HL-60 (cell line): ENCODE measurements around the gene POU5F1.

ENCODE experiments used
- DNase-seq, 2 experiments: peaks; one replicate each; pipeline ENCODE4 v3.0.0-alpha.2; 2010 to 2020; ENCODE audit warnings: low read depth in 1 of 2, low spot score in 1 of 2
- H3K27ac ChIP-seq: fragments of 250-450 bp; sonication (Bioruptor Pico); replicated peaks from 2 replicates; pipeline ENCODE4 v1.5.1; 2020; ENCODE audit warnings: mild to moderate bottlenecking, moderate library complexity
- H3K27me3 ChIP-seq: fragments of 250-450 bp; sonication (Bioruptor Pico); 2 replicates; pipeline ENCODE4 v1.5.1; 2021; ENCODE audit warnings: mild to moderate bottlenecking, moderate library complexity; ENCODE audit not compliant: insufficient read depth, poor library complexity, severe bottlenecking
- H3K4me3 ChIP-seq: replicated peaks from 2 replicates; pipeline ENCODE4 v1.5.1; 2011; ENCODE audit warnings: mild to moderate bottlenecking, control low read depth, low read length; ENCODE audit not compliant: insufficient read depth
- CTCF ChIP-seq: IDR thresholded peaks from one replicate; pipeline ENCODE4 v1.5.1; 2011; ENCODE audit warnings: low read length, control low read depth, inconsistent platforms; ENCODE audit not compliant: insufficient read depth
- GABPA ChIP-seq: IDR thresholded peaks from 2 replicates; pipeline ENCODE4 v1.6.1; 2012; ENCODE audit warnings: low read depth
- POLR2AphosphoS5 ChIP-seq: IDR thresholded peaks from 2 replicates; pipeline ENCODE4 v1.6.1; 2012; ENCODE audit warnings: low read depth
- SPI1 ChIP-seq: IDR thresholded peaks from 2 replicates; pipeline ENCODE4 v1.6.1; 2012; ENCODE audit warnings: low read depth, mild to moderate bottlenecking, borderline replicate concordance
- TF ChIP-seq, protein P1 (sequence below): IDR thresholded peaks from 2 replicates; pipeline ENCODE4 v1.6.1; 2012; ENCODE audit warnings: low read depth; ENCODE audit not compliant: insufficient replicate concordance

The POU5F1 gene

GRCh38 chr6:31180500-31180899 lies 10.0 kb upstream of the POU5F1 start:
- TF ChIP-seq GABPA, result no peak
- TF ChIP-seq SPI1, result no peak
- no peak for TF ChIP-seq POLR2AphosphoS5
- TF ChIP-seq, protein P1, sequence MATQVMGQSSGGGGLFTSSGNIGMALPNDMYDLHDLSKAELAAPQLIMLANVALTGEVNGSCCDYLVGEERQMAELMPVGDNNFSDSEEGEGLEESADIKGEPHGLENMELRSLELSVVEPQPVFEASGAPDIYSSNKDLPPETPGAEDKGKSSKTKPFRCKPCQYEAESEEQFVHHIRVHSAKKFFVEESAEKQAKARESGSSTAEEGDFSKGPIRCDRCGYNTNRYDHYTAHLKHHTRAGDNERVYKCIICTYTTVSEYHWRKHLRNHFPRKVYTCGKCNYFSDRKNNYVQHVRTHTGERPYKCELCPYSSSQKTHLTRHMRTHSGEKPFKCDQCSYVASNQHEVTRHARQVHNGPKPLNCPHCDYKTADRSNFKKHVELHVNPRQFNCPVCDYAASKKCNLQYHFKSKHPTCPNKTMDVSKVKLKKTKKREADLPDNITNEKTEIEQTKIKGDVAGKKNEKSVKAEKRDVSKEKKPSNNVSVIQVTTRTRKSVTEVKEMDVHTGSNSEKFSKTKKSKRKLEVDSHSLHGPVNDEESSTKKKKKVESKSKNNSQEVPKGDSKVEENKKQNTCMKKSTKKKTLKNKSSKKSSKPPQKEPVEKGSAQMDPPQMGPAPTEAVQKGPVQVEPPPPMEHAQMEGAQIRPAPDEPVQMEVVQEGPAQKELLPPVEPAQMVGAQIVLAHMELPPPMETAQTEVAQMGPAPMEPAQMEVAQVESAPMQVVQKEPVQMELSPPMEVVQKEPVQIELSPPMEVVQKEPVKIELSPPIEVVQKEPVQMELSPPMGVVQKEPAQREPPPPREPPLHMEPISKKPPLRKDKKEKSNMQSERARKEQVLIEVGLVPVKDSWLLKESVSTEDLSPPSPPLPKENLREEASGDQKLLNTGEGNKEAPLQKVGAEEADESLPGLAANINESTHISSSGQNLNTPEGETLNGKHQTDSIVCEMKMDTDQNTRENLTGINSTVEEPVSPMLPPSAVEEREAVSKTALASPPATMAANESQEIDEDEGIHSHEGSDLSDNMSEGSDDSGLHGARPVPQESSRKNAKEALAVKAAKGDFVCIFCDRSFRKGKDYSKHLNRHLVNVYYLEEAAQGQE, result no peak
- no peak for TF ChIP-seq CTCF
- H3K27me3 ChIP-seq, result no peaks in the 10 kb centered on the region
- no peak overlapping the region for H3K27ac ChIP-seq
- no peak for DNase-seq
- H3K4me3 ChIP-seq, result no peak overlapping the region

- Histone ChIP-seq H3K27me3 (no peaks in the 10 kb centered on the region), H3K4me3 (no peak overlapping the region), H3K27ac (no peak overlapping the region)
- DNase-seq, result no peak
- no peak for TF ChIP-seq CTCF
- no peak for TF ChIP-seq SPI1
- no peak for TF ChIP-seq POLR2AphosphoS5
- TF ChIP-seq, protein P1, result no peak
- TF ChIP-seq GABPA, result no peak
Measured at GRCh38 chr6:31179896-31180295, 9.4 kb upstream of the POU5F1 start.

DNA sequence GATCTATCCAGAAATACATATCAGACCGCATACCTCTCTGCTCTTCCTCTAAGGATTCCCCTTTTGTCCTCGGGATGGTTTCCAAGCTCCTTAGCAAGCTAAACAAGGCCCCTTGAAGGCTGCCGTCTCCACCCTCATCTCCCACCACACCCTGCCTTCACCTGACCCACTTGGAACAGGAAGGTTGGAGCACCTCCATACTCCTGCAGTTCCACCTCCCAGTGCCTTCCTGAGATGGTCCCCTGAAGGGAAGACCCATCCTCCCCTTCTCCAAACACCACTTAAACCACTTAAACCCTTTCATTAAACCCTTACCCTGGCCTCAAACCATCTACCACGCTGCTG lies 8.5 kb upstream of the POU5F1 start:
- TF ChIP-seq CTCF (no peak), GABPA (no peak), POLR2AphosphoS5 (no peak), SPI1 (no peak)
- TF ChIP-seq, protein P1, result no peak
- no peak overlapping the region for H3K27ac ChIP-seq
- no peak overlapping the region for H3K4me3 ChIP-seq
- no peak for DNase-seq
- H3K27me3 ChIP-seq, result no peaks in the 10 kb centered on the region
